H1 (cell line): ENCODE data around the gene RRBP1. TPM values are rescaled to one million over a fixed set of nuclear protein-coding genes. Genes with fewer than 3 reads are reported as not detected.

Experiments used
- CTCF ChIA-PET: fragments of 300-600 bp; sonication (Branson Sonifier 250); formaldehyde crosslinking; loops from one replicate; lab custom pipeline; 2021; ENCODE audit not compliant: partially characterized antibody; lab: Charles Lee
- POLR2A ChIA-PET: fragments of 300-600 bp; sonication (Branson Sonifier 250); formaldehyde crosslinking; loops from one replicate; lab custom pipeline; 2021; ENCODE audit warnings: inconsistent platforms; ENCODE audit not compliant: partially characterized antibody; lab: Charles Lee
- DNase-seq, 2 experiments: peaks; one replicate each; pipeline versions ENCODE4 v3.0.0 to v3.0.0-alpha.2; 2010 to 2022; ENCODE audit warnings: low spot score in 2 of 2, low read depth in 1 of 2, mixed read lengths in 1 of 2
- FAIRE-seq: peaks from 2 replicates; lab custom pipeline; 2011; peaks lifted over from hg19 to GRCh38; lab: Jason Lieb, UNC
- H2AFZ ChIP-seq: 2 replicates; pipeline ENCODE4 v1.8.1; 2012; ENCODE audit warnings: low read length, inconsistent platforms
- H2AK5ac ChIP-seq: 2 replicates; pipeline ENCODE4 v1.6.1; 2013; ENCODE audit warnings: low read depth, low read length
- H2BK120ac ChIP-seq: replicated peaks from 2 replicates; pipeline ENCODE3; 2013; ENCODE audit warnings: low read depth, low read length, inconsistent platforms
- H2BK12ac ChIP-seq: 2 replicates; pipeline ENCODE4 v1.6.1; 2013; ENCODE audit warnings: low read depth, low read length
- H2BK15ac ChIP-seq: 2 replicates; pipeline ENCODE4 v1.6.1; 2013; ENCODE audit warnings: low read length
- H2BK20ac ChIP-seq: 2 replicates; pipeline ENCODE4 v1.6.1; 2013; ENCODE audit warnings: low read length
- H2BK5ac ChIP-seq: 2 replicates; pipeline ENCODE4 v1.6.1; 2013; ENCODE audit warnings: low read depth, low read length
- H3K14ac ChIP-seq: 2 replicates; pipeline ENCODE4 v1.6.1; 2013; ENCODE audit warnings: inconsistent platforms; ENCODE audit not compliant: insufficient read length
- H3K18ac ChIP-seq: 2 replicates; pipeline ENCODE4 v1.6.1; 2013; ENCODE audit warnings: low read length; ENCODE audit errors: extremely low read depth
- H3K23ac ChIP-seq: 2 replicates; pipeline ENCODE4 v1.6.1; 2013; ENCODE audit warnings: inconsistent platforms; ENCODE audit not compliant: insufficient read length
- H3K23me2 ChIP-seq: 2 replicates; pipeline ENCODE4 v1.6.1; 2013; ENCODE audit warnings: low read depth, low read length
- H3K27ac ChIP-seq: 2 replicates; pipeline ENCODE4 v1.6.1; 2011; ENCODE audit warnings: low read depth, low read length, inconsistent platforms
- H3K27me3 ChIP-seq, 4 experiments: replicated peaks in 1 of 4; 1 replicate in 1 of 4; 2 replicates in 3 of 4; pipeline versions ENCODE4 v1.6.1 to v1.8.1; 2011 to 2013; ENCODE audit warnings: low read length in 3 of 4, mild to moderate bottlenecking in 3 of 4, inconsistent platforms in 2 of 4, mixed read lengths in 2 of 4, moderate library complexity in 1 of 4; ENCODE audit not compliant: control insufficient read depth in 3 of 4, insufficient read depth in 3 of 4; ENCODE audit errors: extremely low read depth in 1 of 4
- H3K36me3 ChIP-seq, 4 experiments: 2 replicates each; pipeline versions ENCODE4 v1.6.1 to v1.8.1; 2011 to 2013; ENCODE audit warnings: mild to moderate bottlenecking in 4 of 4, low read length in 3 of 4, moderate library complexity in 2 of 4, control low read depth in 1 of 4, inconsistent platforms in 1 of 4; ENCODE audit not compliant: insufficient read depth in 4 of 4, control insufficient read depth in 2 of 4
- H3K4ac ChIP-seq: replicated peaks from 2 replicates; pipeline ENCODE3; 2013; ENCODE audit warnings: low read length, low read depth, mixed read lengths, inconsistent platforms; ENCODE audit not compliant: insufficient read length
- H3K4me1 ChIP-seq, 4 experiments: replicated peaks in 1 of 4; 1 replicate in 1 of 4; 2 replicates in 3 of 4; pipeline versions ENCODE4 v1.6.1 to v1.8.1; 2011 to 2013; ENCODE audit warnings: low read length in 3 of 4, inconsistent platforms in 2 of 4, mixed read lengths in 1 of 4; ENCODE audit not compliant: insufficient read depth in 4 of 4, control insufficient read depth in 3 of 4
- H3K4me2 ChIP-seq, 2 experiments: 2 replicates each; pipeline versions ENCODE4 v1.6.1 to v1.8.1; 2011 to 2013; ENCODE audit warnings: low read depth in 2 of 2, low read length in 2 of 2, control low read depth in 1 of 2, inconsistent platforms in 1 of 2, mild to moderate bottlenecking in 1 of 2; ENCODE audit not compliant: insufficient read depth in 1 of 2
- H3K4me3 ChIP-seq, 4 experiments: fragments of 200-600, 300-600 bp in 1 of 4; sonication (generic), shearing (Covaris generic), sonication (Bioruptor Twin) in 1 of 4; 2 replicates each; pipeline versions ENCODE4 v1.5.1 to v1.8.1; 2011 to 2016; ENCODE audit warnings: low read length in 4 of 4, low read depth in 3 of 4, control low read depth in 2 of 4, inconsistent platforms in 2 of 4, mild to moderate bottlenecking in 2 of 4, mixed read lengths in 1 of 4, moderate library complexity in 1 of 4; ENCODE audit not compliant: insufficient read depth in 2 of 4; ENCODE audit errors: extremely low read depth in 1 of 4
- H3K56ac ChIP-seq: replicated peaks from 2 replicates; pipeline ENCODE3; 2013; ENCODE audit warnings: low read depth, mild to moderate bottlenecking, mixed read lengths, low read length, inconsistent platforms; ENCODE audit not compliant: insufficient read length
- H3K79me1 ChIP-seq: 2 replicates; pipeline ENCODE4 v1.6.1; 2013; ENCODE audit warnings: low read depth, low read length, control low read depth
- H3K79me2 ChIP-seq, 2 experiments: 2 replicates each; pipeline versions ENCODE4 v1.6.1 to v1.8.1; 2012 to 2013; ENCODE audit warnings: low read length in 2 of 2, mild to moderate bottlenecking in 2 of 2, inconsistent platforms in 1 of 2; ENCODE audit not compliant: insufficient read depth in 2 of 2, control insufficient read depth in 1 of 2
- H3K9ac ChIP-seq, 4 experiments: replicated peaks in 1 of 4; 1 replicate in 1 of 4; 2 replicates in 3 of 4; pipeline versions ENCODE4 v1.6.1 to v1.8.1; 2011 to 2013; ENCODE audit warnings: low read depth in 3 of 4, low read length in 3 of 4, control low read depth in 2 of 4, mild to moderate bottlenecking in 2 of 4, moderate library complexity in 2 of 4, inconsistent platforms in 1 of 4; ENCODE audit errors: extremely low read depth in 1 of 4
- H3K9me3 ChIP-seq, 2 experiments: 2 replicates each; pipeline versions ENCODE4 v1.6.1 to v1.8.1; 2012 to 2013; ENCODE audit warnings: mild to moderate bottlenecking in 2 of 2, moderate library complexity in 2 of 2, control low read depth in 1 of 2, inconsistent platforms in 1 of 2, low read depth in 1 of 2, low read length in 1 of 2, mixed read lengths in 1 of 2; ENCODE audit not compliant: insufficient read depth in 2 of 2
- H4K20me1 ChIP-seq, 2 experiments: replicated peaks in 1 of 2; 2 replicates each; pipeline versions ENCODE3 to v1.8.1; 2011 to 2013; ENCODE audit warnings: inconsistent platforms in 2 of 2, low read length in 2 of 2, mild to moderate bottlenecking in 1 of 2; ENCODE audit not compliant: insufficient read depth in 2 of 2, control insufficient read depth in 1 of 2
- H4K5ac ChIP-seq: 2 replicates; pipeline ENCODE4 v1.6.1; 2013; ENCODE audit warnings: low read length, low read depth, mixed read lengths, inconsistent platforms; ENCODE audit not compliant: insufficient read length
- H4K8ac ChIP-seq: 2 replicates; pipeline ENCODE4 v1.8.0; 2013; ENCODE audit warnings: mild to moderate bottlenecking, moderate library complexity, low read length, inconsistent platforms; ENCODE audit not compliant: insufficient read depth; ENCODE audit errors: extremely low read depth
- H4K91ac ChIP-seq: replicated peaks from 2 replicates; pipeline ENCODE3; 2013; ENCODE audit warnings: low read length, mixed read lengths, inconsistent platforms; ENCODE audit not compliant: insufficient read length
- BRCA1 ChIP-seq: IDR thresholded peaks from 2 replicates; pipeline ENCODE4 v1.6.1; 2012; ENCODE audit warnings: low read depth, low read length, improper control_type of control experiment
- EGR1 ChIP-seq: IDR thresholded peaks from 2 replicates; pipeline ENCODE4 v1.6.1; 2011; ENCODE audit warnings: low read depth, low read length, borderline replicate concordance
- JUN ChIP-seq: IDR thresholded peaks from 2 replicates; pipeline ENCODE4 v1.6.1; 2011; ENCODE audit warnings: low read depth, mild to moderate bottlenecking, improper control_type of control experiment, low read length
- SIN3A ChIP-seq, 2 experiments: IDR thresholded peaks in 1 of 2; conservative IDR thresholded peaks in 1 of 2; 2 replicates each; pipeline ENCODE4 v1.6.1; 2011 to 2012; ENCODE audit warnings: low read length in 2 of 2, improper control_type of control experiment in 1 of 2, low read depth in 1 of 2, mild to moderate bottlenecking in 1 of 2
- SIX5 ChIP-seq: IDR thresholded peaks from 2 replicates; pipeline ENCODE4 v1.6.1; 2011; ENCODE audit warnings: mild to moderate bottlenecking, low read depth, low read length
- SUZ12 ChIP-seq: fragments of 200-600 bp; sonication (generic); IDR thresholded peaks from 2 replicates; pipeline ENCODE4 v1.6.1; 2012; ENCODE audit warnings: mild to moderate bottlenecking, inconsistent platforms, low read length, moderate library complexity, mixed read lengths
- TCF12 ChIP-seq: IDR thresholded peaks from 2 replicates; pipeline ENCODE4 v1.6.1; 2011; ENCODE audit warnings: low read depth, mild to moderate bottlenecking, low read length
- TEAD4 ChIP-seq: IDR thresholded peaks from 2 replicates; pipeline ENCODE4 v1.6.1; 2012; ENCODE audit warnings: low read depth, low read length, inconsistent platforms, mixed read lengths
- ZNF274 ChIP-seq: IDR thresholded peaks from 2 replicates; pipeline ENCODE4 v1.7.0; 2012; ENCODE audit warnings: low read length, borderline replicate concordance; ENCODE audit errors: extremely low read depth
- WGBS, 2 experiments: shearing (Covaris generic) in 1 of 2; methylation state at CpG; one replicate each; pipeline versions ENCODE4 v1.1.6 to v1.1.7; 2013 to 2015; ENCODE audit warnings: low lambda C conversion rate in 2 of 2, mixed read lengths in 2 of 2, inconsistent platforms in 1 of 2, low coverage in 1 of 2, missing lambda C conversion rate in 1 of 2; ENCODE audit not compliant: insufficient replicate concordance in 2 of 2, insufficient coverage in 1 of 2, insufficient read length in 1 of 2; ENCODE audit errors: extremely low coverage in 1 of 2, missing lambda C conversion rate in 1 of 2; 5-methylcytosine and 5-hydroxymethylcytosine counted together
- polyA plus RNA-seq, 7 experiments: library from polyadenylated mRNA; depleted of rRNA in 3 of 7; stranded (reverse) in 5 of 7; unstranded in 2 of 7; fragments of >200 nt in 5 of 7; fragments of 200-250 nt in 2 of 7; gene quantifications; 1 replicate in 5 of 7; 2 replicates in 1 of 7; 4 replicates in 1 of 7; pipeline versions ENCODE4 v1.2.1 to v1.2.3, GENCODE V29; 2011 to 2013; ENCODE audit warnings: missing spikeins in 2 of 7, mixed read lengths in 2 of 7
- total RNA-seq: library from RNA; stranded (reverse); fragmentation: NEBNext Ultra II Directional; extraction: Animal tissue kit (Norgen Biotek cat#: 25700); gene quantifications from 2 replicates; pipeline ENCODE4 v1.2.1, GENCODE V29; 2021
- TF ChIP-seq, protein P1 (sequence below): IDR thresholded peaks from 2 replicates; pipeline ENCODE4 v1.6.1; 2011; ENCODE audit warnings: low read depth, mild to moderate bottlenecking, low read length; ENCODE audit not compliant: insufficient read depth
- TF ChIP-seq, protein P2 (sequence below): IDR thresholded peaks from 2 replicates; pipeline ENCODE4 v1.6.1; 2012; ENCODE audit warnings: inconsistent platforms

The RRBP1 gene
- total and polyA plus RNA-seq, 2 of the 8 experiments (the other 6 are each of a cell fraction or from before 2014, with no cell fraction given) = 15.9 to 157 TPM

GRCh38 chr20:17646961-17647301 is 35.1 kb downstream of the RRBP1 start:
- FAIRE-seq (no peak), DNase-seq (no peak)
- no peak overlapping the region for H2BK120ac ChIP-seq
- H4K91ac ChIP-seq = no peak overlapping the region
- 73% methylated on average over 5 of the region's 5 CpGs; no CpG with 5 or more reads in 1 of the 2 experiments for WGBS, 2 experiments
- no peak overlapping the region for H2BK20ac ChIP-seq
- H3K56ac ChIP-seq = no peak overlapping the region
- CTCF ChIA-PET = interaction anchor here (0.9 to 5.9 kb wide), 9 partner anchors 7 to 292 kb away, joined by 3 to 45 read pairs (median 4); partner anchors contain the start of gene RRBP1
- H3K27ac ChIP-seq = no peak overlapping the region
- H3K23ac ChIP-seq = no peak overlapping the region
- no peak overlapping the region for H2AFZ ChIP-seq
- H2BK5ac ChIP-seq = 0 out of 2 replicates have a peak overlapping the region, but pooled peaks have one; percentile 78
- peaks cover 0 to 86% of the 10 kb centered on the region in 2 experiments; a peak in 2 of 4 replicates for H3K79me2 ChIP-seq
- H3K79me1 ChIP-seq = peaks cover 27% of the 10 kb centered on the region; the same call in 1 of the 2 replicates
- H3K4ac ChIP-seq = no peak overlapping the region
- H3K4me1 ChIP-seq = peaks cover 1 to 6% (median 3%) of the 10 kb centered on the region in 4 experiments; a peak in 5 of 7 replicates
- H3K27me3 ChIP-seq = no peaks in the 10 kb centered on the region
- TF ChIP-seq SIX5 (no peak), BRCA1 (no peak), ZNF274 (no peak), SUZ12 (no peak), EGR1 (no peak), TCF12 (no peak), TEAD4 (no peak), SIN3A (conservative IDR thresholded peaks at IDR 0.05 in 1 of 2, IDR thresholded peaks at IDR 0.05 in 1 of 2; ENCODE audit: low read depth in 1 of 2, low read length in 2 of 2) (no peak), JUN (no peak)
- TF ChIP-seq, protein P1, sequence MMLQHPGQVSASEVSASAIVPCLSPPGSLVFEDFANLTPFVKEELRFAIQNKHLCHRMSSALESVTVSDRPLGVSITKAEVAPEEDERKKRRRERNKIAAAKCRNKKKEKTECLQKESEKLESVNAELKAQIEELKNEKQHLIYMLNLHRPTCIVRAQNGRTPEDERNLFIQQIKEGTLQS = no peak
- TF ChIP-seq, protein P2, sequence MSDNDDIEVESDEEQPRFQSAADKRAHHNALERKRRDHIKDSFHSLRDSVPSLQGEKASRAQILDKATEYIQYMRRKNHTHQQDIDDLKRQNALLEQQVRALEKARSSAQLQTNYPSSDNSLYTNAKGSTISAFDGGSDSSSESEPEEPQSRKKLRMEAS = no peak
- TF ChIP-seq, all 59 proteins: peak for 0
- Histone ChIP-seq H4K20me1 (peaks cover 14 to 35% of the 10 kb centered on the region in 2 experiments), H3K9me3 (no peaks in the 10 kb centered on the region), H2BK12ac (no peak overlapping the region), H3K4me3 (no peak overlapping the region), H3K36me3 (no peaks in the 10 kb centered on the region), H2AK5ac (no peak overlapping the region), H3K14ac (no peak overlapping the region), H3K4me2 (no peak overlapping the region), H4K5ac (no peak overlapping the region), H4K8ac (no peak overlapping the region), H3K18ac (no peak overlapping the region), H3K23me2 (no peaks in the 10 kb centered on the region), H3K9ac (no peak overlapping the region), H2BK15ac (no peak overlapping the region)
- POLR2A ChIA-PET = interaction anchor here (0.6 kb wide), 1 partner anchor 42 kb away, joined by 3 read pairs; no protein-coding TSS in a partner anchor
